NCI-H1930 (cell line): ENCODE measurements around the gene KCNA3.
"Not testable (repeated sequence)": the region's sequence is repeated elsewhere in the genome, so short reads cannot be mapped to it uniquely, and the experiment has no call there.

Experiments
- DNase-seq, 2 experiments: peaks; one replicate each; lab custom pipeline; 2025; lab: John Stamatoyannopoulos, UW

The KCNA3 gene

DNA sequence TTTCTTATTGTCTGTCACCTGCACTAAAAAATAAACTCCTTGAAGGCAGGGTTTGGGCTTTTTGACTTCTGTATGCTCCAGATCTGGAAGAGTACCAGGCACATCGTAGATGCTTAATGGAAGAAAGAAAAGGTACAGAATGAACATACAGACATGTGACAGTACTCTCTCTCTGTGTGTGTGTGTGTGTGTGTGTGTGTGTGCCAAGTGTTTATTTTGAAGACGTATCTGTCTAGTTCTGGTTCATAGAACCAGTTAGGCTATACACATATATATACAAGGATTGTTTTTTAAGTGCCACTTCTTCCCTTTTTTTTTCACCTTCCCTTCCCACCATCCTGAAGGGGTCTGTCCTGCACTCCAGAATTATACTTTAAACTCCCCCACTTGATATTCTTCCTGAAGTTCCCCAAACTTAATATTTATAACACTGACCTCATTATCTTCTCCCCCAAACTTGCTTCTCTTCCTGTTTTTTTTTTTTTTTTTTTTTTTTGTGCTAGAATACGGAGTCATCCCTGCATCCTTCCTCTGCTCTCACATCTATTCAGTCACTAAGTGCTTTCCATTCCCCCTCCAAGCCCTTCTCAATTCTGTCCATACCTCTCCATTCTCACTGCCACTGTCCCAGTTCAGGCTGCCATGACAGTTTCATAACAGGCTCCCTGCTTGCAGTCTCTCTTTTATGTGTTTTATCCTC lies 5.4 kb upstream of the KCNA3 start:
- DNase-seq: no peak

DNA sequence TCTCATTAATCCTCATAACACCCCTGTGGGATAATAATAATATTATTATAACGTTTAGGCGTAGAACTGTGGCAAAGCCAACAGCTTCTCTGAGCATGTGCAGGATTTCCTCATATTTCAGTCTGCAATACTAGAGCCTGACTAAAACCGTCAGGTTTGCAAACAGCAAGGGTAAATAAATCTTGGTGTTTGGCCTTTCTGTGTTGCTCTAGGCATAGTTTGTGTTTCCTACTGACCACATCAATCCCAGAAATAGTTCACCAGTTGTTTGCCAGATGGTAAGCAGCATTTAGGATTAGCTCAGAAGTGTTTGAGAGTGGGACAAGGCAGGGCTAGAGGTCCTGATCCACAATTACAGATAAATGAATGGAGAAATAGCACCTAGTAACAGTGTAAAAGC lies 2.8 kb upstream of the KCNA3 start:
- DNase-seq: no peak

DNA sequence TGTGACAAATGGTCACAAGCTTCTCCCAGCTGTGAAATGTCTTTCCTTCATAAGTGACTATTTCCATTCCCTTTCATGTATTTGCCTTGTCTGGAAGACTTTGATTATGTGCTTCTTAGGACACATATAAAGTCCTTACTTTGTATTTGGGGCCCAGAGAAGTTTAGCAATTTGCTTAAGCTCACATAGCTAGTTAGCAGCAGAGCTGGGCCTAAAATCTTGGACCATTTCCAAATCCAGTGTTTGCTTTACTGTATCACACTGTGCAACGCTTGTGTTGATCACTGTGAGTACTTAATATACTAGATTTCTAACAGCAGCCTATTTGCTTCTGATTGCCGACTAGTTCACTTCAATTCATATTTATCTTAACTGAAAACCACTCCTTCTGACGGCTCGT lies 2.2 kb upstream of the KCNA3 start:
- no peak for DNase-seq

DNA sequence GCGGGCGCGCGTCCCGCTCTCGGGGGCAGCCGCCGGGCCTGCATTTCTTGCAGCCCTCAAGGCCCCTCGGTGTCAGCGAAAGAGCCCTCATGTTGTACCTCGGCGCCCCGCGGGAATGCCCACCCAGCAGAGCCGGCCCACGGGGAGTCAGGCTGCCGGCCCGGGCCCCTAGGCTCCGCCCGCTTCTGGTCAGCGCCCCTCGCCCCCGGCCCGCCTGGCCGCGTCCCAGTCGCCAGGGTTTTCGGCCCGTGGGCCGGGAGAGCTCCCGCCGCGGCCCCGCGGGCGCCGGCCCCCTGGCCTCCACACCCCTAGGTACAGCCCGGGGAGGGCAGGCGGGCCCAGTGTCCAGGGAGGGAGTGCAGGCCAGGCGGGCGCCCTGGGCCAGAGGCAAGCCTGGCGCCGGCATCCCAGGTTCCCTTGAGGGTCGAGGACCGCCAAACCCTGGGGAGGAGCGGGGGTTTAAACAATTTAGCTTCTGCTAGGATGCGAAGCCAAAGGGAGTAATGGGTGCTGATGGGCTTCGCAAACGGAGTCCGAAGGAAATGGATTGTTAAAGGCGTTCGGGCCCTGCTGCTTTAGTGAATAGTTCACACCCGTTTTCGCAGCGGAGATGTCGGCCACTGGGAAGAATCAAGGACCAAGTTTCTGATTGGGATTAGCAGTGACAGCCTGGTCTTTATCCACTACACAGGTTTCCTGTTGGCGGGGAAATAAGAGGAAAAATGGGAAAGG lies 486 bp upstream of the KCNA3 start:
- no peak for DNase-seq

DNA sequence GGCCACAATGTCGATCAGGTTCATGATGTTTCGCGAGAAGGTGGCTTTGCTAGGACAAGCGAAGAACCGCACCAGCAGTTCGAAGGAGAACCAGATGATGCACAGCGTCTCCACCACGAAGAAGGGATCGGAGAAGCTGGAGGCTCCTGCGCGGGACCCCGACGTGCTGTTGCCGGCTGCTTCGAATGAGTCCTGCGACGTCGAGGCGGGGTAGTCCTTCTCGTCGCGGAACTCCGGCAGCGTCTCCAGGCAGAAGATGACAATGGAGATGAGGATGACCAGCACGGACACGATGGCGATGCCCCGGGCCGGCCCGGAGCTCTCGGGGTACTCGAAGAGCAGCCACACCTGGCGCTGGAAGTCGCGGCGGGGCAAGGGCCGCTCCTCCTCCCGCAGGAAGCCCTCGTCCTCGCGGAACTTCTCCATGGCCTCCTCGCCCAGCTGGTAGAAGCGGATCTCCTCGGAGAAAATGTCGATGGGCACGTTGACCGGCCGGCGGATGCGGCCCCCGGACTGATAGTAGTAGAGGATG lies 869 bp downstream of the KCNA3 start:
- no peak for DNase-seq

DNA sequence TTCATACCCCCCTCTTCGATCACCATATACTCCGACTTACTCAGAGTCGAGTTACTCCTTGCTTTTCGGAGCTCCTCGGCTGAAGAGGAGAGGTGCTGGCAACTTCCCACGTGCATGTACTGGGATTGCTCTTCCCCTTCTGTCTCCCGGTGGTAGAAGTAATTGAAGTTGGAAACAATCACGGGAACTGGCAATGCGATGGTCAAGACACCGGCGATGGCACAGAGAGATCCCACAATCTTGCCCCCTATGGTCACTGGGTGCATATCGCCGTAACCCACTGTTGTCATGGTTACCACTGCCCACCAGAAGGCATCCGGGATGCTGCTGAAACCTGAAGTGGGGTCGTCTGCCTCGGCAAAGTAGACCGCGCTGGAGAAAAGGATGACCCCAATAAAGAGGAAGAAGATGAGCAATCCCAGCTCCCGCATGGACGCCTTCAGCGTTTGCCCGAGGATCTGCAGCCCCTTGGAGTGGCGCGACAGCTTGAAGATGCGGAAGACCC lies 1.5 kb downstream of the KCNA3 start:
- DNase-seq: no peak

DNA sequence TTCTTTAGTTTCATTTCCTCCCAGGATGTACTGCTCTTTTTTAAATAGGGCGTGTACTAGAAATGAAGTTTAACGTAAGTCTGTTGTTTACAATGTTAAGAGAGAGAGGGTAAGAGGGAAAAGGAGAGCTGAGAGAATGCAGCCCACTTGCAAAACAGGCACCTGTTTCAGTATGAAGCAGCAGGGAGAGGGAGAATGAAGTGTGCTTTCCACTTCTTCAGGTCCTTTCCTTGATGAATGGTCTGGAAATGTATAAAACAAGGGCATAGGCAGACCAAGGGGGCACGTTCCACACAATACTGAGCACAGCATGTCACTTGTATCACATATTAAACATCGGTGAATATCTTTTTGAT lies 2.0 kb downstream of the KCNA3 start:
- no peak for DNase-seq

DNA sequence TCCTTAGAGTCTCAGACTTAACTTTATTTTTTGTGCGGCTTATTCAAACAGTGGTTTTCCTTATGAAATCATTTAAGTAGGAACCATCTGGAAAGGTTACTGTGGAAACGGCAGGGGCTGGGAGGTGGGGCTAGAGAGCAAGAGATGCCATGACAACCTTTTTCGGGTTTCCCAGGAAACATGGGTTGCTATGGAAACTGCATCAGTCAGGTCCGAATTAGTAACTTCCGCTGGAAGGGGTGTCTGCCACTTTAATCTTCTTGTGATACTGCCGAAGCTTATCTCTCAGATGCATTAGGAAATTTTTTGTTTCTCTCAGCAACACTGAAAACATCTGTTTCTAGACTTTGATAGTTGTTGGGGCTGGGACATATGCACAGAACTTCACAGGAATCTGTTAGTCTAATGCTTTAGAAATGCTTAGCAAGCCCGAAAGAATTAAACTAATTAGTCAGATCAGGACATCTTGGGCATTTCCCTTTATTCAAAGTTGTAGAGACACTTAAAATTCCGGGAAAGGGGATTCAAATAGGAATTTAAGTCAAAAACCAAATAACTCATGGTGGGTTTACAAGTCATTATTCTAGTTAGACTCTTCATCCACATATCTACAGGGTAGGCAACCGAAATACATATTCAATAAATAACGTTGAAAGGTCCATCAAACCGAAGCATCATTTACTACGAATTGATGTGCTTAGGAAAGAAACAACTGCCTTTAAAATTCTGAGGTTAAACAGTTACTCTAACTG lies 2.6 kb downstream of the KCNA3 start:
- peak; percentile 12 to 41 for DNase-seq

DNA sequence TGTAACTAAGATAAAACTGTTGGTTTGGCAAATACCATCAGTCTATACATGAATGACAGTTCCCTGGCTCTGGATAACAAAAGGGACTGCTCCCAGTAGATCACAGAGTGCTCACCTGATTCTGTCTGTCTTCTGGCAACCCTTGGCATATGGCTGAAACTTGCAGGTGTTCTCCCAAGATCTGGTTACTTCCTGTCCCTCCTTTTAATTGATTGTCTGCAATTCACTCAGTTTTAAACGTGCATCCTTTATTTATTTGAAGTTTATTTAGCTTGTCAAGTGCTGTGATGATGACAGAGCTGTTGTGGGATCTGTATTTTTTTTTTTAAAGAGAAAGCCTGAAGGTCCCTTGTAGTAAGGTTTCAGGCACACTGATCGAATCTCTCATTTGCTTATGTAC lies 3.4 kb downstream of the KCNA3 start:
- DNase-seq: no peak

DNA sequence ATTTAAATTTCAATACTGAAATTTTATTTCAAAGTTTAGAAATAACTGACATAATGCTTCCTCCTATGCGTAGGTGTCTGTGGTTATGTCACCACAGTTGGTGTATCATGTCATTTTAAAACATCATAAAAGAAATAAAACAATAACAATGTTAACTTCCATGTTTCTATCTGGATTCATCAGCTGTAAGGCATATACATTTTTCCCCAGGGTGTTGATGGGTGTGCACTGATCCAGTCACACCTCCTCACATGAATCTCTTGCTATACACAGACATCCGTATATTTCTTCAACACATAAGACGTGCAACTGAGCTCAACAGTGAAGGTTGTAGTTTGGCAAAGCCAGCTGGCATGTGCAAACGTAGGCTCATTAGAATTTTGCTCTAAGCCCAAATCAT lies 6.2 kb downstream of the KCNA3 start:
- no peak for DNase-seq

DNA sequence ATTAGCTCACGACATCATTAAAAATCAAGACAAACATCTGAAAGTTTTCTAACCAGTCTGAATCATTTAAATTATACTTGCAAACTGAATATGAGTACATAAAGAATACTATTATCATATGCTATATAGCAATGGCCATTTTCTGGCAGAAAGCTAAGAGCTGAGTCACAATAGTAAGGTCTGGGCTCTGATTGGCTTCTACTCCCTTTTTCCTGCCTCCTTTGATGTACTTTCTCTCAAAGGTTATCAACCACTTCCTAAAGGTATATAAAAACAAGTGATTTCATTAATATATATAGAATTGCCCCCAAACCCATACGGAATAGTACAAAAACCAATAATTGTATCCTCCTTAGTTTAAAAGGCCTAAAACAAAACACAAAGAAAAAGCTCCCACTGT lies 7.0 kb downstream of the KCNA3 start:
- DNase-seq: no peak

DNA sequence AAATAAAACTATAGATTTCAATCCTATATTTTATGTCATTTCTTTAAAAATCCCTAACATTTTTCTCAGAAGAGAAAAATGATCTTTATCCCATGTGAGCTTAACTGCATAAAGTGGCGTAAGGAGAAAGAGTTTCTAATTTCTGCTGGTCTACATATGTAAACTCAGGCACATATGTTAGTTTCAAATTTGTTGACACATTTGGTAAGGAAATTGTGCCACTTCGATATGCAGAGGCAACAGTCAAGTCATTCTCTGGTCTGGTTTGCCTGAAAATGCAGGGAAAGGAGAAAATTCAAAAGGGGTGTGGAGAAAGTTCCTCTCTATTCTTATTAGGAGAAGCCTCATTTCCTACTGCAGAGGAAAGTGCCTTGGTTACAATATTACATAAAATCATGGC lies 11.5 kb downstream of the KCNA3 start:
- DNase-seq: no peak

DNA sequence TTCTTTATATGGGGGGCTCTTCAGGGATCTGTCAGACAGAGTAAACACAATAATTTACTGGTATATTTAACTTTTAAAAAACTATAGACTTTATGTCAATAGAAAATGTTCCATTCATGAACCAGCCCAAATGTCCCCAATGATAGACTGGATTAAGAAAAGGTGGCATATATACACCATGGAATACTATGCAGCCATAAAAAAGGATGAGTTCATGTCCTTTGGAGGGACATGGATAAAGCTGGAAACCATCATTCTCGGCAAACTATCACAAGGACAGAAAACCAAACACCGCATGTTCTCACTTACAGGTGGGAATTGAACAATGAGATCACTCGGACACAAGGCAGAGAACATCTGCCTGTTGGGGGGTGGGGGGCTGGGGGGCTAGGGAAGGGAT lies 15.2 kb downstream of the KCNA3 start:
- DNase-seq: not testable (repeated sequence)

DNA sequence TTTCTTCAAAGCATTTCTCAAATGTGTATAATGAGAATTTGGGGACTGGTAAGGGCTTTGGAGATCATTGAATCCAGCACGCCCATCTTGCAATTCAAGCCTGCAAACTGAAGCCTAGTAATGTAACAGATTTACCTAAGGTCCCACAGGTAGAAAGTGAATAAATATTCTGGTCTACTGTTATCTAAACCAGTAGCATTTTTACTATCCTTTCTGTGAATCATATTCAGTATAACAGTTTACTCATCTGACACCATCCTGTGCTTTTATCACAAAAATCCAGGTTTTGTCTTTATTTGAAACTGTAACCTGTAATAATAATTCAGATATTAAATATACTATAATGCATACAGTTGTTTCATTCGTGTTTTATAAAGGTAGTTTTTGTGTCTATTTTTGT lies 17.4 kb downstream of the KCNA3 start:
- no peak for DNase-seq

DNA sequence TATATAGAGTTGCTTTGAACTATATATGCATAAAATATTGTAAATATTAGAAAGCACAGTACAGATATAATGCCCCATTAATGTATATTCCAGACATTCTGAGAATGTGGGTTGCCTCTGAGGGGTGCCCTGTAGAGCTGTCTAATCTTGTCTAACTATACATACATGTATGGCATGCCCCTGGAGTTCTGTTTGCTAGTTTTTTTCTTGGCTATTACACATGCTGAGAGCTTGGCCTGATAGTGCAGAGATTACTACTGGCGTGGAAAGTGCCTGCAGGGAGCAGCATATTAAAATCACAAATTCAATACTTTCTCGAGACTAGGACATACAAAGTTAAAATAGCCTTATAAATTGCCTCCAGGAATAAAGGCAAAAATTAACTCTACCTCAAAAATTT lies 24.1 kb downstream of the KCNA3 start:
- no peak for DNase-seq

DNA sequence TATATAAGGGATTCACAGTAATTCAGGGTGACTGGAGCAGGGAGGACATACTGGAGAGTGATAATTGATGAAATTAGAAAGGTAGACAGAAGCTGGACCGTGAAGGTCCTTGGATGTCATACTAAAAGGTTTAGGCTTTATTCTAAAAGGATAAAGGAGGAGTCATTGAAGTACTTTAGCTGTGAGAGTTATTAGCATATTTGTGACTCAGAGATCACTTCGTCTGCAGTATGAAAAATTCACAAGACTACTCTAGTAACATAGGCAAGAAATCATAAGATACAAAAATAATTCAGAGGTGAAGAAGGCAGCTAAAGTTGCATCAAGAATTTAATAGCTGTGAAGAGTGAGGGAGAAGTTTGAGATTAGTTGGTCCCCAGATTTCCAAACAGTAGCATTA lies 26.3 kb downstream of the KCNA3 start:
- DNase-seq: no peak

DNA sequence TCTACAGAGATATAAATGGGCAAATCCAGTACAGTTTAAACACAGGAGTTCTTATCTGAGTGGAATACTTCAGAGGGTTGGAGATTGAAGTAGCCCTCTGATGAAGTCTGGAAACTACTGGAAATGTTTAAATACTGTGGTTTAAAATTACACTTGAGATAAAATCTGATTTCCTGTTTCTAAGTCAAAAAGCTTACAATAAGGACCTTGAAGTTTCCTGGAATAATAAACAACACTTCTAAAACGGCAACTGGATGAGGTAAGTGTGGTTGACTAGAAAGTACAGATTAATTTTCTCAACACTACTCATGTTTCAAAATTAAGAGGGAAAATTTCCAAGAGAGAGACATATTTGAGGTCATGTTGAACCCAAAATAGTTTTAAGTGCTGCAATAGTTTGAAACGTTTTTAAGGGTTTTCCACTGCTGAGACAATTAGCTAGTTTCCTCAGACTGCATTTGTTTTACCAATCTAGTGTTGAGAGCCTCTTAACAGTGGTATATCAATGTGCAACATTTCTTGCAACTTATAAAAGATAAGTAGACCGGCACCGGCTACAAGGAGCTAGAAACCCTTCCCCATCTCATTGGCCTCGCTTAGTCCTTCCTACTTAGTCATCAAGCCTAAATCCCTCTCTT lies 27.4 kb downstream of the KCNA3 start:
- no peak for DNase-seq

DNA sequence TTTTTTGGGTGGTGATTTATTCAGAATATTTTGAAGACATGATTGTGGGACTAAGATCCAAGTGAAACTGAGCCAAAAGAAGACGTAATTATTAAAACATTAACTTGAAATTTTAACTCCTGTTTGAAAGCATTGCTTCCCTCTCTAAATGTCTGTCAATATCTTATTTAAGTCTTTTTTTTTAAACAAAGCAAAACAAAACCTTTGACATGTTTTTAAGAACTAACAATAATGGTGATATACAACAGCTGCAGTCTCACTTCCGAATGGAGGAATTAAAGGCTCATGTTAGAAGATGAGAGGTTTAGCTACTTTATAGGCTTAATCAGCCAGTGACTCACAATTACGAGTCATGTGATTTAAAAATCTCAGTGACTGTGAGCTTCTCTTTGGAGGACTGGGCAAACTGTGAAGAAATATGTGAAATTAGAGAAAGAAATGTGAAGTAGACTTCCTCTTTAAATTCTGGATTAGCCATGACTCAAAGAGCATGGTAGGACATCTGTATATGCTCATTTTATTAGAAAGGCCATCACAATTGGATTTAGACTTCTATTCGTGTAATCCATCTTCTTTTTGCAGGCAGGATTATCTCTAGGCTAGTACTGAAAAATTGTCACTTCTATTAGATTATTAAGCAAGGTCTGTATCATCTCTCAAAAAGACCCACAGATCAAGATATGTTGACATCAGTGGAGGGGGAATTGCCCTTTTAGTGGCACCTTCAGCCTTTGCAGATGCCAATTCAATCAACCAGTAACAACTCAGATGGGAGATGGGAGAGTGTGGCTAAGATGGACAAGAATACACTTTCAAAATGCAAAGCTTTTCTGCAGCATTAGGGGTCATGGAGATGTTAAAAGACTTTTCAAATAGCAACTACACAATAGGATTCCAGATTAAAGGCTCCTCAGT lies 28.7 kb downstream of the KCNA3 start:
- no peak for DNase-seq

DNA sequence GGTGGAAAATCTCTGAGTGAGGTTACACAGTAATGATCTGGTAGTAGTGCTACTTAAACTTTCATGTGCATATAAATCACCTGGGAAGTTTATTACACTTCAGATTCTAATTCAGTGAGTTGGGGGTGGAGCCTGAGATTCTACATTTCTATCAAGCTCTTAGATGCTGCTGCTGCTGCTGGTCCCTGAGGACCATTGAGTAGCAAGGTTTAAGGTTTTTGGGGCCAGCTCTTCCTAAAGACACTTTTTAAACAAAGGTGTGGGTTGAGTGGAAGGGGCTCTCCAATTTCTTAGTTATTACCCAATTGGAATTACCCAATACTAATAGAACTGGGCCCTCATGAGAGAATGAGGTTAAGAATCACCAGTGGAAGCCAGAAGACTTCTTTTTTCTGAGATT lies 29.5 kb downstream of the KCNA3 start:
- DNase-seq: no peak

DNA sequence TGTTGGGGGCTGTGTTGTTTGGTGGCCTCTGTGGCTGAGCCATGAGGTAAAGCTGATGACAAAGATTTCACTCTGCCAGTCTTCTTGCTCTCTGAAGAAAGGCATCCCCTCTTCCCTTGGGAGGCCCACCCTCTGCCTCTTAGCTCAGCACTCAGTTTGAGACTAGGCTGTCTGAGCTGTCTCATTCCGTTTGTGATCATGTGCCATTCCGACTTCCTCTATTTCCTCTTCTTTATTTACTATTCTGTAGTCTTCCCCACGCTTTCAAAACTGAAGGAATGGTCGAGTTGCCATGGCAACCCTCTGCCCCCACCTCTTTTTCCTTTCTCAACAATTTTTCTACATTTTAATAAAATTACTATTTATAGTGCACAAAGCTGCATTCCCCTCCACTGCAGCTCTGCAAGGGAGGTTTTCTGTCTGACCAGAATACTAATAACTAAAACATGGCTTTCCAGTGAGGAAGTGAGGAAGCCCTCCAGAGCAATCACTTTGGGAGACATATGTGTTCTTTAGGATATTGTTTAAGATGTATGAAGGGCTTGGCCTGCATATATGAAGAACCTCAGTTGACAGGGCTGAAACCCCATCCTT lies 30.8 kb downstream of the KCNA3 start:
- DNase-seq: no peak
